ENCODE measurements around the gene SDHC.
"Not testable (repeated sequence)": the region's sequence is repeated elsewhere in the genome, so short reads cannot be mapped to it uniquely, and the experiment has no call there.

The SDHC gene

GRCh38 chr1:161311595-161312181, 2.5 kb upstream of the SDHC start:
- no peak for DNase-seq

GRCh38 chr1:161313554-161314200, 504 bp upstream of the SDHC start:
- DNase-seq, result peak; percentile 51

- not testable (repeated sequence) for DNase-seq
Observed at GRCh38 chr1:161315841-161316674, 1.9 kb downstream of the SDHC start.

- no peak for DNase-seq
Observed at GRCh38 chr1:161324020-161324419, 9.8 kb downstream of the SDHC start.

GRCh38 chr1:161330346-161330745, 16.2 kb downstream of the SDHC start:
- DNase-seq, result no peak

GRCh38 chr1:161333166-161333565, 19.0 kb downstream of the SDHC start:
- DNase-seq, result no peak

- DNase-seq, result no peak
Observed at GRCh38 chr1:161335796-161336195, 21.6 kb downstream of the SDHC start.

GRCh38 chr1:161342177-161342576, 28.0 kb downstream of the SDHC start:
- no peak for DNase-seq

- no peak for DNase-seq
Observed at GRCh38 chr1:161342821-161343220, 28.6 kb downstream of the SDHC start.

- no peak for DNase-seq
Observed at GRCh38 chr1:161350671-161351070, 36.5 kb downstream of the SDHC start.

- DNase-seq, result no peak
Observed at GRCh38 chr1:161351482-161351881, 37.3 kb downstream of the SDHC start.

- no peak for DNase-seq
Observed at GRCh38 chr1:161357073-161357472, 42.9 kb downstream of the SDHC start.

GRCh38 chr1:161359291-161359690, 45.1 kb downstream of the SDHC start:
- DNase-seq, result no peak

- no peak for DNase-seq
Observed at GRCh38 chr1:161364332-161364731, 50.2 kb downstream of the SDHC start.

GRCh38 chr1:161365207-161365606, 51.0 kb downstream of the SDHC start:
- no peak for DNase-seq

- peak; percentile 82 for DNase-seq
Observed at GRCh38 chr1:161367684-161368400, 53.7 kb downstream of the SDHC start, which contains the start of gene CFAP126. TSS of gene CFAP126 (minus strand) at chr1:161367876. CDS start at chr1:161367868, 8 bp downstream.

GRCh38 chr1:161373442-161373841, 59.3 kb downstream of the SDHC start:
- DNase-seq, result no peak

- DNase-seq, result no peak
Observed at GRCh38 chr1:161374373-161374772, 60.2 kb downstream of the SDHC start.

- DNase-seq, result no peak
Observed at GRCh38 chr1:161378014-161378413, 63.8 kb downstream of the SDHC start.

GRCh38 chr1:161379071-161379470, 64.9 kb downstream of the SDHC start:
- DNase-seq, result no peak

GRCh38 chr1:161381707-161382106, 67.5 kb downstream of the SDHC start:
- no peak for DNase-seq

GRCh38 chr1:161382214-161383019, 68.2 kb downstream of the SDHC start:
- DNase-seq, result peak; percentile 31
